Transverse colon (tissue), 4 donors: ENCODE measurements around the gene PPP6R2. TPM values are rescaled to one million over a fixed set of nuclear protein-coding genes. Genes with fewer than 3 reads are reported as not detected.

Experiments used
- DNase-seq: peaks from one replicate; pipeline ENCODE4 v3.0.0-alpha.2; 2019
- H3K27ac ChIP-seq, 4 donors: fragments of 200-600 bp; sonication (generic); 2 replicates each; pipeline ENCODE4 v1.5.1; 2016 to 2018; ENCODE audit warnings: inconsistent platforms in 4 of 4
- H3K27me3 ChIP-seq: fragments of 200-600 bp; sonication (generic); 2 replicates; pipeline ENCODE4 v1.5.1; 2017; ENCODE audit warnings: inconsistent platforms
- H3K36me3 ChIP-seq, 4 donors: fragments of 200-600 bp; sonication (generic); 2 replicates each; pipeline ENCODE4 v1.5.1; 2017 to 2019; ENCODE audit warnings: inconsistent platforms in 4 of 4
- H3K4me1 ChIP-seq, 4 donors: fragments of 200-600 bp; sonication (generic); 2 replicates each; pipeline ENCODE4 v1.5.1; 2017 to 2020; ENCODE audit warnings: inconsistent platforms in 4 of 4
- H3K4me3 ChIP-seq, 4 donors: fragments of 200-600 bp; sonication (generic); 1 replicate in 1 of 4; 2 replicates in 3 of 4; pipeline versions ENCODE4 v1.5.1 to v1.6.1; 2017 to 2019; ENCODE audit warnings: inconsistent platforms in 4 of 4
- H3K9me3 ChIP-seq, 2 donors: fragments of 200-600 bp; sonication (generic); 2 replicates each; pipeline ENCODE4 v1.5.1; 2017 to 2019; ENCODE audit warnings: inconsistent platforms in 2 of 2
- CTCF ChIP-seq, 5 experiments: fragments of 200-600 bp in 3 of 5; fragments of 450-650 bp in 2 of 5; sonication (generic) in 3 of 5; IDR thresholded peaks; 1 replicate in 2 of 5; 2 replicates in 3 of 5; pipeline ENCODE4 v1.5.1; 2016 to 2017; ENCODE audit warnings: antibody characterized with exemption in 5 of 5, inconsistent platforms in 3 of 5, mild to moderate bottlenecking in 2 of 5, moderate library complexity in 1 of 5
- EP300 ChIP-seq: sonication (generic); formaldehyde crosslinking; IDR thresholded peaks from one replicate; pipeline ENCODE4 v1.6.1; 2017; ENCODE audit warnings: antibody characterized with exemption, low read depth
- POLR2A ChIP-seq: fragments of 450-650 bp; IDR thresholded peaks from one replicate; pipeline ENCODE4 v1.6.1; 2016; ENCODE audit warnings: antibody characterized with exemption, mild to moderate bottlenecking, moderate library complexity
- POLR2AphosphoS5 ChIP-seq, 3 donors: sonication (generic); formaldehyde crosslinking; IDR thresholded peaks; one replicate each; pipeline ENCODE4 v1.6.1; 2016; ENCODE audit warnings: antibody characterized with exemption in 3 of 3
- WGBS, 2 donors: methylation state at CpG; one replicate each; pipeline ENCODE4 v1.1.5; 2018; ENCODE audit warnings: low coverage in 1 of 2; 5-methylcytosine and 5-hydroxymethylcytosine counted together
- in situ Hi-C, 4 donors: fragments of 200-750 bp; cut with MboI; loops; one replicate each; pipeline versions ENCODE4 v1.15.0 to v1.15.1; 2017; ENCODE audit warnings: low sequenced_read_pairs in 3 of 4, low pct_ligation_motif_present in 1 of 4, low pct_unique_long_range_greater_than_20kb in 1 of 4
- intact Hi-C: fragments of 100-400 bp; cut with DNase I; formaldehyde crosslinking; loops from one replicate; pipeline ENCODE4 v1.15.1; 2023; ENCODE audit warnings: low total_unique reads
- total RNA-seq, 4 donors: library from RNA; depleted of rRNA; stranded (reverse); fragments of >200 nt; gene quantifications; one replicate each; pipeline ENCODE4 v1.1.0, GENCODE V29; 2016

The PPP6R2 gene
- total RNA-seq, 4 donors from 2014 or later, result 62.1 to 151 (median 77.8) TPM

DNA sequence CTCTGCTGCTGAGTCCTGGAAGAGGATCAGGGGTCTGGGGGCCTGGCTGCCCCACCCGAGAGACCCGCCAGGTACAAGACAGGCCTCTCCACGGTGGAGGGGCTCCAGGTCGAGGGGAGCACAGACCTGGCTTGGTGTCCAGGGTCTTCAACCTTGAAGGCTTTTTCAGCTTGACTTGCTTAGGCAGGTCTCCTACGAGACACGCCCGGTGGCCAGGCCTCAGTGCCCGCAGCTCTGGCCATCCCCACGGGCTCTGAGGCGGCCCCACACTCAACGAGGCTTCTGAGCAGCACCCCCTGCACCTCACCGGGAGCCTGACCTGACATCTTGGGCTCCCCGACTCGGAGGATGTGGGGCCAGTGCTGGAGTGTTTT is 29.1 kb upstream of the PPP6R2 start:
- TF ChIP-seq EP300 (no peak), POLR2AphosphoS5 (IDR thresholded peaks at IDR 0.05) (no peak), POLR2A (no peak), CTCF (IDR thresholded peaks at IDR 0.05) (no peak)
- DNase-seq, result no peak
- Histone ChIP-seq H3K27ac (peak overlapping the region; percentile 57 to 73 (median 67)), H3K27me3 (no peaks in the 10 kb centered on the region), H3K9me3 (no peaks in the 10 kb centered on the region), H3K4me1 (peaks cover 6 to 18% (median 14%) of the 10 kb centered on the region in 4 donors), H3K36me3 (no peaks in the 10 kb centered on the region), H3K4me3 (peak overlapping the region in 1 of 4 donors; percentile 24)
- intact Hi-C loops, result no loop called here
- in situ Hi-C loops, result no loop called here
- 64% methylated on average over 6 of the region's 14 CpGs; no CpG with 5 or more reads in 1 of the 2 donors for WGBS, 2 donors

DNA sequence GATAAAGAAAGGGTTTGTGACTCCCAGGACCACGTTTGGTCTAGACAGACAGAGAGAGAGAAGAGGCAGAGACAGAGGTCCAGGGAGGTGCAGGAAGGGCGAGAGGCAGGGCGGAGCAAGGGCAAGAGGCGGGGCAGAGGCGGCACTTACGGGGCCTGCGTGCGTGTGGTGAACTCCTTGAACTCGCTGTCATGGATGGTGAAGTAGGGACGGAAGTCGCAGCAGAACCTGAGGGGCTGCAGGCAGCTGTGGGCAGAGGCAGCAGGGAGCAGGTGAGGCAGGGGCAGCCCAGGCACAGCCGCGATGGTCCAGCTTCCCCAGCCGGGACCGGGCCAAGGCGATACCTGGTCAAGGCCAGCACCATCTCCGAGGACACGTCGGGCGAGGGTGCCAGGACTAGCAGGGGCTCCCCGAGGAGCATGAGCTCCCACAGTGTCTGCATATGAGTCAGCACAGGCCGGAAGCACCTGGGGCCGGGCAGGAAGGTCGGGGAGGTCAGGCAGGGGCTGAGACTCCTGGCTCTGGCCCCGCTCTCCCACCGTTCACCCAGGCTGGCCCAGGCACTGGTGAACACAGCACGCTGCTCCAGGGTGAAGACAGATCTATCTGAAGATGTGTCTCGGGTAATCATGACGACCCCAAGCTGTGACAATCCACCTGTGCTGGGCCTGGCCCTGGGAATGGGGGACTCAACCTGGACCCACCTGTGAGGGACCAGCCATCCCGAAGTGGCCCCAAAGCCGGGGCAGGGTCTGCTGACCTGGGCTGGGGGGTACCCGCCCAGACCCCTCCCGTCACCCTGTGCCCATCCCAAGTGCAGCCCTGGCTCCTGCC is 28.5 kb upstream of the PPP6R2 start:
- in situ Hi-C loops, result no loop called here
- no peaks in the 10 kb centered on the region for H3K9me3 ChIP-seq
- intact Hi-C loops, result no loop called here
- H3K4me1 ChIP-seq, result peaks cover 6 to 15% (median 12%) of the 10 kb centered on the region in 4 donors
- no peaks in the 10 kb centered on the region for H3K36me3 ChIP-seq
- WGBS, 2 donors, result 20 to 30% methylated on average over 4 to 30 of the region's 33 CpGs
- H3K4me3 ChIP-seq, result peak overlapping the region in 1 of 4 donors; percentile 24
- peak; percentile 89 for DNase-seq
- H3K27me3 ChIP-seq, result no peaks in the 10 kb centered on the region
- peak in 1 of 3 donors; percentile 18 for TF ChIP-seq POLR2AphosphoS5 (IDR thresholded peaks at IDR 0.05)
- no peak for TF ChIP-seq EP300
- TF ChIP-seq CTCF (IDR thresholded peaks at IDR 0.05), result no peak
- TF ChIP-seq POLR2A, result peak; percentile 37
- H3K27ac ChIP-seq, result peak overlapping the region; percentile 57 to 73 (median 67)

DNA sequence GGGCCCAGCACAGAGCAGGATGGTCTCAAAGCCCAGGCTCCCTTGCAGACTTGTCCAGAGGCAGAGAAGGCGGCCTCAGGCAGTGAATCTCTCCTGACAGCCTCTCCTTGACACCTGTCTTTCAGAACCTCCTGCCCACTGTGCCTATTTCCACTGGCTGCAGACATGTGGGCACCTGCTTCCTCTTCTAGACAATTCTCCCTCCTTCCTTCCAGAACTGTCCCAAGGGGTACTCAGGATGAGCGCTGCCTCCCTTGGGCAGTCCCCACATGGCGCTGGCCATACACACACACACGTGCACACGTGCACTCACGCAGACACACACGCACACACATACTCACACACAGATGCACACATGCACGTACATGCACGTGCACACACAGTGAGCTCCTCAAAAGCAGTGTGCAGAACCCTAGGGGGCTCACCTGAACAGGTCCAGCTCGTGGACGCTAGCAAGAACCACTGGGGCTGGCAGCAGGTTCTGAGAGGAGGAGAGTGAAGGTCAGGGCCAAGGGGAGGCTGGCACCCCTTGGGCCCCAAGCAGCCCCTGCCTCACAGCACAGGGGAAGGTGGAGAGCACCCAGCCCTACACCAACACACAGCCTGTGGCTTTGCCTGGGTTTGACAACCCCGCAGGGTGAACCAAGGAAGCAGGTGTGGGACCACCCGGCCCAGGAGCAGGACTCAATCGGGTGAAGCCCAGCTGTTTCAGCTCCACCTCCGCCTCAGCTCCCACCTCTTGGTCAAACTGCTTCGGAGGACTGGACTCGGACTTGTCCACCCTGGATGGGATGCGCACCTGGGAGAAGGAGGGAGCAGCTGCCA is 27.6 kb upstream of the PPP6R2 start:
- Histone ChIP-seq H3K4me3 (no peak overlapping the region), H3K27me3 (no peaks in the 10 kb centered on the region), H3K9me3 (no peaks in the 10 kb centered on the region), H3K27ac (peak overlapping the region in 3 of 4 donors; percentile 65 to 73 (median 69)), H3K36me3 (no peaks in the 10 kb centered on the region), H3K4me1 (peaks cover 6 to 15% (median 12%) of the 10 kb centered on the region in 4 donors)
- intact Hi-C loops, result no loop called here
- WGBS, 2 donors, result 88 to 100% methylated on average over 1 to 18 of the region's 18 CpGs
- in situ Hi-C loops, result no loop called here
- DNase-seq, result no peak
- TF ChIP-seq POLR2A, result no peak
- no peak for TF ChIP-seq CTCF (IDR thresholded peaks at IDR 0.05)
- no peak for TF ChIP-seq EP300
- no peak for TF ChIP-seq POLR2AphosphoS5 (IDR thresholded peaks at IDR 0.05)
